ENCODE measurements around the gene LBX1. TPM values are rescaled to one million over a fixed set of nuclear protein-coding genes. Genes with fewer than 3 reads are reported as not detected.

Gene LBX1
- total RNA-seq, 1 experiment from 2014 or later = not detected

DNA sequence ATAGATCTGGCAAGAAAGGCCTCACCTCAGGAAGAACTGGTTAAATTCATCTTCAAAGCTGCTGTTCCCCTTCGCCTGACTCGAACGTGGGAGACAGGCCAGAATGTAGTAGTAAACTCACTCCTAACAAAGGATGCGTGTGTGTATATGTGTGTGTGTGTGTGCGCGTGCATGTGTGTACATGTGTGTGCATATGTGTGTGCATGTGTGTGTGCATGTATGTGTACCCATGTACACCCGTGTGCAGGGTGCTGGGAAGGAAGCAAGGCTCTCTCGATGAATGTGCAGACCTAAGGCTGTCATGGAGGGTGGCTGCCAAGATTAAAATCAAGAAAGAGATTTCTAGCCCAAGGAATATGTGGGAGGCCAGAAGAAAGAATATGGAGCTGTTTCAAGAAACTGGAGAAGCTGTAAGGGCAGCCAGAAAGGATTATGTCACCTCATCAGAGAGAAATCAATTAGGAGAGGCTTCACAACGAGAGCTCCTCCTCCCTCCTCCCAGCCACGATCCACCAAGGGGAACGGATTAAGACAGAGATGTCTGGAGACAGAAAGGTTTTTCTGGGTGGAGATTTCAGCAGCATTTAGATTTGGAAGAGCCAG lies 34.0 kb upstream of the LBX1 start:
- intact Hi-C loops (cut with micrococcal nuclease; ENCODE audit: unreplicated experiment) = no loop called here
- DNase-seq = no peak
- no peaks in the 10 kb centered on the region for H3K4me1 Mint-ChIP-seq (ENCODE audit: low read depth, unreplicated experiment)
- no peak overlapping the region for H3K4me3 Mint-ChIP-seq (ENCODE audit: low read depth, unreplicated experiment)
- CTCF ChIA-PET = no interaction called here
- H3K27ac Mint-ChIP-seq (ENCODE audit: unreplicated experiment) = no peak overlapping the region
- BruUV-seq (replicated peaks) = no TSS peak
- H3K27me3 Mint-ChIP-seq (ENCODE audit: unreplicated experiment) = peaks cover 25% of the 10 kb centered on the region
- TF ChIP-seq, protein P1, sequence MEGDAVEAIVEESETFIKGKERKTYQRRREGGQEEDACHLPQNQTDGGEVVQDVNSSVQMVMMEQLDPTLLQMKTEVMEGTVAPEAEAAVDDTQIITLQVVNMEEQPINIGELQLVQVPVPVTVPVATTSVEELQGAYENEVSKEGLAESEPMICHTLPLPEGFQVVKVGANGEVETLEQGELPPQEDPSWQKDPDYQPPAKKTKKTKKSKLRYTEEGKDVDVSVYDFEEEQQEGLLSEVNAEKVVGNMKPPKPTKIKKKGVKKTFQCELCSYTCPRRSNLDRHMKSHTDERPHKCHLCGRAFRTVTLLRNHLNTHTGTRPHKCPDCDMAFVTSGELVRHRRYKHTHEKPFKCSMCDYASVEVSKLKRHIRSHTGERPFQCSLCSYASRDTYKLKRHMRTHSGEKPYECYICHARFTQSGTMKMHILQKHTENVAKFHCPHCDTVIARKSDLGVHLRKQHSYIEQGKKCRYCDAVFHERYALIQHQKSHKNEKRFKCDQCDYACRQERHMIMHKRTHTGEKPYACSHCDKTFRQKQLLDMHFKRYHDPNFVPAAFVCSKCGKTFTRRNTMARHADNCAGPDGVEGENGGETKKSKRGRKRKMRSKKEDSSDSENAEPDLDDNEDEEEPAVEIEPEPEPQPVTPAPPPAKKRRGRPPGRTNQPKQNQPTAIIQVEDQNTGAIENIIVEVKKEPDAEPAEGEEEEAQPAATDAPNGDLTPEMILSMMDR (IDR thresholded peaks at IDR 0.05; ENCODE audit: unreplicated experiment) = no peak
- H3K9me3 Mint-ChIP-seq (ENCODE audit: low read depth, unreplicated experiment) = no peaks in the 10 kb centered on the region
- H3K36me3 Mint-ChIP-seq (ENCODE audit: insufficient read depth, unreplicated experiment) = no peaks in the 10 kb centered on the region

- no peaks in the 10 kb centered on the region for H3K36me3 Mint-ChIP-seq (ENCODE audit: insufficient read depth, unreplicated experiment)
- no peaks in the 10 kb centered on the region for H3K9me3 Mint-ChIP-seq (ENCODE audit: low read depth, unreplicated experiment)
- H3K27ac Mint-ChIP-seq (ENCODE audit: unreplicated experiment) = no peak overlapping the region
- H3K4me3 Mint-ChIP-seq (ENCODE audit: low read depth, unreplicated experiment) = no peak overlapping the region
- no peak for DNase-seq
- H3K27me3 Mint-ChIP-seq (ENCODE audit: unreplicated experiment) = peaks cover 25% of the 10 kb centered on the region
- TF ChIP-seq, protein P1 (IDR thresholded peaks at IDR 0.05; ENCODE audit: unreplicated experiment) = no peak
- intact Hi-C loops (cut with micrococcal nuclease; ENCODE audit: unreplicated experiment) = no loop called here
- no peaks in the 10 kb centered on the region for H3K4me1 Mint-ChIP-seq (ENCODE audit: low read depth, unreplicated experiment)
- CTCF ChIA-PET = no interaction called here
- no TSS peak for BruUV-seq (replicated peaks)
These were observed 32.9 kb upstream of the LBX1 start for GRCh38 chr10:101262147-101262546.

- BruUV-seq (replicated peaks) = no TSS peak
- Mint-ChIP-seq H3K9me3 (ENCODE audit: low read depth, unreplicated experiment) (no peaks in the 10 kb centered on the region), H3K4me3 (ENCODE audit: low read depth, unreplicated experiment) (no peak overlapping the region), H3K4me1 (ENCODE audit: low read depth, unreplicated experiment) (no peaks in the 10 kb centered on the region), H3K27me3 (ENCODE audit: unreplicated experiment) (peaks cover 29% of the 10 kb centered on the region), H3K36me3 (ENCODE audit: insufficient read depth, unreplicated experiment) (no peaks in the 10 kb centered on the region), H3K27ac (ENCODE audit: unreplicated experiment) (no peak overlapping the region)
- intact Hi-C loops (cut with micrococcal nuclease; ENCODE audit: unreplicated experiment) = no loop called here
- CTCF ChIA-PET = no interaction called here
- TF ChIP-seq, protein P1 (IDR thresholded peaks at IDR 0.05; ENCODE audit: unreplicated experiment) = no peak
- no peak for DNase-seq
These were observed 32.4 kb upstream of the LBX1 start for GRCh38 chr10:101261702-101262101.

- Mint-ChIP-seq H3K4me3 (ENCODE audit: low read depth, unreplicated experiment) (no peak overlapping the region), H3K27me3 (ENCODE audit: unreplicated experiment) (peaks cover 37% of the 10 kb centered on the region), H3K9me3 (ENCODE audit: low read depth, unreplicated experiment) (no peaks in the 10 kb centered on the region), H3K4me1 (ENCODE audit: low read depth, unreplicated experiment) (no peaks in the 10 kb centered on the region), H3K27ac (ENCODE audit: unreplicated experiment) (no peak overlapping the region), H3K36me3 (ENCODE audit: insufficient read depth, unreplicated experiment) (no peaks in the 10 kb centered on the region)
- intact Hi-C loops (cut with micrococcal nuclease; ENCODE audit: unreplicated experiment) = no loop called here
- CTCF ChIA-PET = no interaction called here
- BruUV-seq (replicated peaks) = no TSS peak
- TF ChIP-seq, protein P1 (IDR thresholded peaks at IDR 0.05; ENCODE audit: unreplicated experiment) = no peak
- no peak for DNase-seq
These were observed 31.7 kb upstream of the LBX1 start for GRCh38 chr10:101260764-101261481.
